HepG2 (cell line): ENCODE data around the gene SYP. TPM values are rescaled to one million over a fixed set of nuclear protein-coding genes. Genes with fewer than 3 reads are reported as not detected.
A peak's percentile ranks its signal among the peaks of the same experiment; 100 is the strongest.

Source experiments
- KDM2A ChIP-seq: sonication (generic); formaldehyde crosslinking; IDR thresholded peaks from 2 replicates; pipeline ENCODE4 v1.4.0; 2020; ENCODE audit warnings: low read depth, missing genetic modification reagents, borderline replicate concordance
- KLF15 ChIP-seq: sonication (generic); formaldehyde crosslinking; IDR thresholded peaks from 2 replicates; pipeline ENCODE4 v1.8.1; 2023; ENCODE audit warnings: borderline replicate concordance, mild to moderate bottlenecking, inconsistent platforms, missing genetic modification reagents, mixed read lengths
- MTA3 ChIP-seq: sonication (generic); formaldehyde crosslinking; IDR thresholded peaks from 2 replicates; pipeline ENCODE4 v1.4.0; 2020; ENCODE audit warnings: missing genetic modification reagents
- MYC ChIP-seq: sonication (generic); formaldehyde crosslinking; IDR thresholded peaks from 2 replicates; pipeline ENCODE4 v1.9.0; 2021; ENCODE audit warnings: missing genetic modification reagents, borderline replicate concordance
- SOX5 ChIP-seq: IDR thresholded peaks from 2 replicates; pipeline ENCODE4 v1.6.1; 2016; ENCODE audit warnings: borderline replicate concordance
- ZBTB7A ChIP-seq: sonication (generic); formaldehyde crosslinking; IDR thresholded peaks from 2 replicates; pipeline ENCODE4 v1.8.0; 2022; ENCODE audit warnings: mild to moderate bottlenecking, missing genetic modification reagents
- ZNF547 ChIP-seq: sonication (generic); formaldehyde crosslinking; IDR thresholded peaks from 2 replicates; pipeline ENCODE4 v1.5.1; 2020; ENCODE audit warnings: mild to moderate bottlenecking, missing genetic modification reagents
- polyA plus RNA-seq, 8 experiments: library from polyadenylated mRNA; depleted of rRNA in 3 of 8; stranded (reverse) in 7 of 8; unstranded in 1 of 8; fragments of >200 nt; fragmentation: Illumina TruSeq in 4 of 8; extraction: Trizol in 4 of 8; gene quantifications; 2 replicates each; pipeline versions ENCODE4 v1.2.1 to v1.2.3, GENCODE V29; 2011 to 2016; ENCODE audit warnings: low read depth in 4 of 8, missing spikeins in 1 of 8, mixed read lengths in 1 of 8; ENCODE audit not compliant: insufficient read depth in 1 of 8
- total RNA-seq, 5 experiments: library from RNA; depleted of rRNA; stranded (reverse); fragments of >200 nt; fragmentation: Illumina TruSeq; extraction: Trizol; gene quantifications; 2 replicates each; pipeline ENCODE4 v1.2.3, GENCODE V29; 2016; ENCODE audit warnings: low read depth in 1 of 5
- TF ChIP-seq, protein P1 (sequence below): sonication (generic); formaldehyde crosslinking; IDR thresholded peaks from 2 replicates; pipeline ENCODE4 v1.8.0; 2022; ENCODE audit warnings: missing genetic modification reagents, low read depth, mild to moderate bottlenecking, borderline replicate concordance
- TF ChIP-seq, protein P2 (sequence below): sonication (generic); formaldehyde crosslinking; IDR thresholded peaks from 2 replicates; pipeline ENCODE4 v1.5.0; 2020; ENCODE audit warnings: missing genetic modification reagents
- TF ChIP-seq, protein P3 (sequence below): sonication (generic); formaldehyde crosslinking; IDR thresholded peaks from 2 replicates; pipeline ENCODE4 v1.4.0; 2020; ENCODE audit warnings: missing genetic modification reagents
- TF ChIP-seq, protein P4 (sequence below): sonication (generic); formaldehyde crosslinking; IDR thresholded peaks from 2 replicates; pipeline ENCODE4 v1.4.0; 2020; ENCODE audit warnings: mild to moderate bottlenecking, missing genetic modification reagents
- TF ChIP-seq, protein P5 (sequence below): sonication (generic); formaldehyde crosslinking; IDR thresholded peaks from 2 replicates; pipeline ENCODE4 v1.5.1; 2020; ENCODE audit warnings: missing genetic modification reagents, mild to moderate bottlenecking, borderline replicate concordance

The SYP gene
- total and polyA plus RNA-seq, 2 of the 13 experiments (the other 11 are each of a cell fraction or from before 2014, with no cell fraction given): 2.0 to 2.5 TPM

DNA sequence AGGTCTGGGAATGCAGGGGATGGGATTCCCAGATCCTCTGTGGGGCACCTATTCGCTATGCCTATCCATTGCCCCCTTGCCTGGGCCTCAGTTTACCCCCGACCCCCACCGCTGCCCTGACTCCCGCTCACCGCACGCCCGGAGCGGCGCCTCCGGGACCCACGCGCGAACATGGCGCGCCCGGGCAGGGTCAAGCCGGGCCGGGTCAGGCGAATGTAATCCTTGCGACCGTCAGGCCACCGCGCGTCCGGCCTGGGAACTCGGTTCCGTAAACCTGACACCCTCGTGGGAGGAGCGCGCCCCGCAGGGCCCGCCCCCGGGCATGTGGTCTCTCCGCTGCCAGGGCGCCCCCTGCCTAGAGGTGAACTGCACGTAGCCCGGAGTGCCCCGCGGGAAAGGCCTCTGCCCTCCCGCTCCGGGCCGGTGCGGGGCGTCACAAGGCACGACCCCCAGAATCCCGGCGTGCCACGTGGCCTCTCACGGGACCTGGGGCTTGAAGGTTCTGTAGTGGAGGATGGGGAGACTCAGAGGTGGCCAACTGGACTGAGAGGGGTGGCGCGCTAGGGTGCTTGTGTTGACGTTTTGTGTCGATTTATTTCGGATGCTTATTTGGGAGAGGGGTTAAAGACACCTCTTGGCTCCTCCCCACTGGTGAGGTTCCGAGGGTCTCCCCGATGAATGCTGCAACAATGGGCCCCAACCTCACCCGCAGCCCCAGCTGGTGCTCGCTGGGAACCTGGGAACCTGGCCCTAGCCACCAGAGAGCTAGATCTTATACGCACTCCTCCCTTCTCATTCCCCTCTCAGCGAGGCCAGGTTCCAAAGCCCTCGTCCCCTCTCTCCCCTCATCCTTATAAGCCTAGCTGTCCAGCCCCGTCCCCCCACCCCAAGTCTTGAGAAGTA lies 13.6 kb downstream of the SYP start, which contains the start of gene PRICKLE3 (continued):
- TF ChIP-seq, protein P1, sequence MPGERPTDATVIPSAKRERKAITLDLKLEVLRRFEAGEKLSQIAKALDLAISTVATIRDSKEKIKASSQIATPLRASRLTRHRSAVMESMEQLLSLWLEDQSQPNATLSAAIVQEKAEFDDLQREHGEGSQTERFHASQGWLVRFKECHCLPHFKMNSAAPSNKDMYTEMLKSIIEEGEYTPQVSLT: no peak
- TF ChIP-seq MYC: peak; percentile 88
- TF ChIP-seq ZBTB7A (CRISPR knock-in tag): no peak
- TF ChIP-seq ZNF547: no peak
- TF ChIP-seq KDM2A: peak; percentile 73
- TF ChIP-seq, protein P2, sequence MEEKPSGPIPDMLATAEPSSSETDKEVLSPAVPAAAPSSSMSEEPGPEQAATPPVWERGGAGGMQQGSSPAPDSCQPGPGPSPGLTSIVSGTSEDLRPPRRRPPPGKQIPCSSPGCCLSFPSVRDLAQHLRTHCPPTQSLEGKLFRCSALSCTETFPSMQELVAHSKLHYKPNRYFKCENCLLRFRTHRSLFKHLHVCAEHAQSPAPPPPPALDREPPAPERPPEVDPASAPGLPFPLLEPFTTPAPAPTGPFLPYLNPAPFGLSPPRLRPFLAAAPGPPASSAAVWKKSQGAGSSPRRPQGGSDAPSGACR (CRISPR knock-in tag): 0 out of 2 replicates have a peak, but pooled peaks have one; percentile 34
- no peak for TF ChIP-seq KLF15
- peak; percentile 16; the same call in 1 of the 2 replicates for TF ChIP-seq SOX5 (CRISPR knock-in tag)
- TF ChIP-seq, protein P3, sequence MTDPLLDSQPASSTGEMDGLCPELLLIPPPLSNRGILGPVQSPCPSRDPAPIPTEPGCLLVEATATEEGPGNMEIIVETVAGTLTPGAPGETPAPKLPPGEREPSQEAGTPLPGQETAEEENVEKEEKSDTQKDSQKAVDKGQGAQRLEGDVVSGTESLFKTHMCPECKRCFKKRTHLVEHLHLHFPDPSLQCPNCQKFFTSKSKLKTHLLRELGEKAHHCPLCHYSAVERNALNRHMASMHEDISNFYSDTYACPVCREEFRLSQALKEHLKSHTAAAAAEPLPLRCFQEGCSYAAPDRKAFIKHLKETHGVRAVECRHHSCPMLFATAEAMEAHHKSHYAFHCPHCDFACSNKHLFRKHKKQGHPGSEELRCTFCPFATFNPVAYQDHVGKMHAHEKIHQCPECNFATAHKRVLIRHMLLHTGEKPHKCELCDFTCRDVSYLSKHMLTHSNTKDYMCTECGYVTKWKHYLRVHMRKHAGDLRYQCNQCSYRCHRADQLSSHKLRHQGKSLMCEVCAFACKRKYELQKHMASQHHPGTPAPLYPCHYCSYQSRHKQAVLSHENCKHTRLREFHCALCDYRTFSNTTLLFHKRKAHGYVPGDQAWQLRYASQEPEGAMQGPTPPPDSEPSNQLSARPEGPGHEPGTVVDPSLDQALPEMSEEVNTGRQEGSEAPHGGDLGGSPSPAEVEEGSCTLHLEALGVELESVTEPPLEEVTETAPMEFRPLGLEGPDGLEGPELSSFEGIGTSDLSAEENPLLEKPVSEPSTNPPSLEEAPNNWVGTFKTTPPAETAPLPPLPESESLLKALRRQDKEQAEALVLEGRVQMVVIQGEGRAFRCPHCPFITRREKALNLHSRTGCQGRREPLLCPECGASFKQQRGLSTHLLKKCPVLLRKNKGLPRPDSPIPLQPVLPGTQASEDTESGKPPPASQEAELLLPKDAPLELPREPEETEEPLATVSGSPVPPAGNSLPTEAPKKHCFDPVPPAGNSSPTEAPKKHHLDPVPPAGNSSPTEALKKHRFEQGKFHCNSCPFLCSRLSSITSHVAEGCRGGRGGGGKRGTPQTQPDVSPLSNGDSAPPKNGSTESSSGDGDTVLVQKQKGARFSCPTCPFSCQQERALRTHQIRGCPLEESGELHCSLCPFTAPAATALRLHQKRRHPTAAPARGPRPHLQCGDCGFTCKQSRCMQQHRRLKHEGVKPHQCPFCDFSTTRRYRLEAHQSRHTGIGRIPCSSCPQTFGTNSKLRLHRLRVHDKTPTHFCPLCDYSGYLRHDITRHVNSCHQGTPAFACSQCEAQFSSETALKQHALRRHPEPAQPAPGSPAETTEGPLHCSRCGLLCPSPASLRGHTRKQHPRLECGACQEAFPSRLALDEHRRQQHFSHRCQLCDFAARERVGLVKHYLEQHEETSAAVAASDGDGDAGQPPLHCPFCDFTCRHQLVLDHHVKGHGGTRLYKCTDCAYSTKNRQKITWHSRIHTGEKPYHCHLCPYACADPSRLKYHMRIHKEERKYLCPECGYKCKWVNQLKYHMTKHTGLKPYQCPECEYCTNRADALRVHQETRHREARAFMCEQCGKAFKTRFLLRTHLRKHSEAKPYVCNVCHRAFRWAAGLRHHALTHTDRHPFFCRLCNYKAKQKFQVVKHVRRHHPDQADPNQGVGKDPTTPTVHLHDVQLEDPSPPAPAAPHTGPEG (CRISPR knock-in tag): no peak
- no peak for TF ChIP-seq MTA3 (CRISPR knock-in tag)
- TF ChIP-seq, protein P4, sequence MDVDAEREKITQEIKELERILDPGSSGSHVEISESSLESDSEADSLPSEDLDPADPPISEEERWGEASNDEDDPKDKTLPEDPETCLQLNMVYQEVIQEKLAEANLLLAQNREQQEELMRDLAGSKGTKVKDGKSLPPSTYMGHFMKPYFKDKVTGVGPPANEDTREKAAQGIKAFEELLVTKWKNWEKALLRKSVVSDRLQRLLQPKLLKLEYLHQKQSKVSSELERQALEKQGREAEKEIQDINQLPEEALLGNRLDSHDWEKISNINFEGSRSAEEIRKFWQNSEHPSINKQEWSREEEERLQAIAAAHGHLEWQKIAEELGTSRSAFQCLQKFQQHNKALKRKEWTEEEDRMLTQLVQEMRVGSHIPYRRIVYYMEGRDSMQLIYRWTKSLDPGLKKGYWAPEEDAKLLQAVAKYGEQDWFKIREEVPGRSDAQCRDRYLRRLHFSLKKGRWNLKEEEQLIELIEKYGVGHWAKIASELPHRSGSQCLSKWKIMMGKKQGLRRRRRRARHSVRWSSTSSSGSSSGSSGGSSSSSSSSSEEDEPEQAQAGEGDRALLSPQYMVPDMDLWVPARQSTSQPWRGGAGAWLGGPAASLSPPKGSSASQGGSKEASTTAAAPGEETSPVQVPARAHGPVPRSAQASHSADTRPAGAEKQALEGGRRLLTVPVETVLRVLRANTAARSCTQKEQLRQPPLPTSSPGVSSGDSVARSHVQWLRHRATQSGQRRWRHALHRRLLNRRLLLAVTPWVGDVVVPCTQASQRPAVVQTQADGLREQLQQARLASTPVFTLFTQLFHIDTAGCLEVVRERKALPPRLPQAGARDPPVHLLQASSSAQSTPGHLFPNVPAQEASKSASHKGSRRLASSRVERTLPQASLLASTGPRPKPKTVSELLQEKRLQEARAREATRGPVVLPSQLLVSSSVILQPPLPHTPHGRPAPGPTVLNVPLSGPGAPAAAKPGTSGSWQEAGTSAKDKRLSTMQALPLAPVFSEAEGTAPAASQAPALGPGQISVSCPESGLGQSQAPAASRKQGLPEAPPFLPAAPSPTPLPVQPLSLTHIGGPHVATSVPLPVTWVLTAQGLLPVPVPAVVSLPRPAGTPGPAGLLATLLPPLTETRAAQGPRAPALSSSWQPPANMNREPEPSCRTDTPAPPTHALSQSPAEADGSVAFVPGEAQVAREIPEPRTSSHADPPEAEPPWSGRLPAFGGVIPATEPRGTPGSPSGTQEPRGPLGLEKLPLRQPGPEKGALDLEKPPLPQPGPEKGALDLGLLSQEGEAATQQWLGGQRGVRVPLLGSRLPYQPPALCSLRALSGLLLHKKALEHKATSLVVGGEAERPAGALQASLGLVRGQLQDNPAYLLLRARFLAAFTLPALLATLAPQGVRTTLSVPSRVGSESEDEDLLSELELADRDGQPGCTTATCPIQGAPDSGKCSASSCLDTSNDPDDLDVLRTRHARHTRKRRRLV (CRISPR knock-in tag): no peak
- TF ChIP-seq, protein P5, sequence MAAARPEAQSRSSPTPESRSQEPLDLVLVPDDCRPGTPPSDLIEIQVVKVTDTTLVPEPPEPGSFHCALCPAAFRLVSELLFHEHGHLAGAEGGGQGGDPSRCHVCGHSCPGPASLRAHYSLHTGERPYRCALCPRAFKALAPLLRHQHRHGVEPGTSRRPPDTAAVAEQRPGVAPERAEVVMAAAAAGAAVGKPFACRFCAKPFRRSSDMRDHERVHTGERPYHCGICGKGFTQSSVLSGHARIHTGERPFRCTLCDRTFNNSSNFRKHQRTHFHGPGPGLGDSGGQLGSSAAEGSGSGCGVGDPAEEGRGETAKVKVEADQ (CRISPR knock-in tag): no peak
